PC-3 (cell line): ENCODE measurements around the gene ABCD3.
"Not testable (repeated sequence)": the region's sequence is repeated elsewhere in the genome, so short reads cannot be mapped to it uniquely, and the experiment has no call there.

Experiments
- CTCF ChIP-seq: fragments of 300-600 bp; sonication (generic); conservative IDR thresholded peaks from 2 replicates; pipeline ENCODE4 v1.5.1; 2017; ENCODE audit warnings: antibody characterized with exemption, low read depth, mild to moderate bottlenecking, low read length
- EZH2 ChIP-seq: fragments of 300-600 bp; sonication (generic); IDR thresholded peaks from one replicate; pipeline ENCODE4 v1.6.1; 2017; ENCODE audit warnings: antibody characterized with exemption, mild to moderate bottlenecking, low read length; ENCODE audit not compliant: unreplicated experiment
- EZH2phosphoT487 ChIP-seq: fragments of 300-600 bp; sonication (generic); IDR thresholded peaks from 2 replicates; pipeline ENCODE4 v1.6.1; 2018; ENCODE audit warnings: mild to moderate bottlenecking, antibody characterized with exemption, low read length, borderline replicate concordance

GRCh38 chr1:94446177-94446576, 28.0 kb downstream of the ABCD3 start:
- TF ChIP-seq CTCF, EZH2, EZH2phosphoT487: not testable (repeated sequence)
